ENCODE data around the gene CHCHD1. TPM values are rescaled to one million over a fixed set of nuclear protein-coding genes. Genes with fewer than 3 reads are reported as not detected.

The CHCHD1 gene
- total and polyA plus RNA-seq, 4 donors, result 13.2 to 58.9 (median 21.9) TPM

- peaks cover 0 to 16% of the 10 kb centered on the region in 2 donors for H3K36me3 ChIP-seq (ENCODE audit: control insufficient read depth in 1 of 2, insufficient read depth in 2 of 2, low read length in 1 of 2)
- H3K27ac ChIP-seq (ENCODE audit: low read depth in 1 of 2, low read length in 2 of 2), result no peak overlapping the region
- 59 to 70% methylated on average over 9 of the region's 9 CpGs for WGBS, 2 donors
- intact Hi-C loops (cut with DNase I), result no loop called here
- no peak overlapping the region for H3K4me3 ChIP-seq (ENCODE audit: low read length in 2 of 2)
- DNase-seq, result peak; percentile 29 to 48
- no peaks in the 10 kb centered on the region for H3K4me1 ChIP-seq (ENCODE audit: control insufficient read depth in 1 of 2, insufficient read depth in 2 of 2, low read length in 2 of 2)
- no peaks in the 10 kb centered on the region for H3K9me3 ChIP-seq (ENCODE audit: control insufficient read depth, low read length)
- ATAC-seq (ENCODE audit: low FRiP score), result no peak
- H3K27me3 ChIP-seq (ENCODE audit: control insufficient read depth in 1 of 2, insufficient read depth in 2 of 2, low read length in 1 of 2), result no peaks in the 10 kb centered on the region
These were observed 18.2 kb downstream of the CHCHD1 start for GRCh38 chr10:73799899-73800559.

GRCh38 chr10:73800560-73801252 is 18.9 kb downstream of the CHCHD1 start:
- 70 to 72% methylated on average over 20 of the region's 20 CpGs for WGBS, 2 donors
- intact Hi-C loops (cut with DNase I), result no loop called here
- Histone ChIP-seq H3K4me3 (ENCODE audit: low read length in 2 of 2) (no peak overlapping the region), H3K4me1 (ENCODE audit: control insufficient read depth in 1 of 2, insufficient read depth in 2 of 2, low read length in 2 of 2) (no peaks in the 10 kb centered on the region), H3K27ac (ENCODE audit: low read depth in 1 of 2, low read length in 2 of 2) (no peak overlapping the region), H3K36me3 (ENCODE audit: control insufficient read depth in 1 of 2, insufficient read depth in 2 of 2, low read length in 1 of 2) (peaks cover 0 to 16% of the 10 kb centered on the region in 2 donors), H3K9me3 (ENCODE audit: control insufficient read depth, low read length) (no peaks in the 10 kb centered on the region), H3K27me3 (ENCODE audit: control insufficient read depth in 1 of 2, insufficient read depth in 2 of 2, low read length in 1 of 2) (no peaks in the 10 kb centered on the region)
- peak; percentile 47 to 69 for DNase-seq
- ATAC-seq (ENCODE audit: low FRiP score), result peak; percentile 6

- intact Hi-C loops (cut with DNase I), result no loop called here
- Histone ChIP-seq H3K36me3 (ENCODE audit: control insufficient read depth in 1 of 2, insufficient read depth in 2 of 2, low read length in 1 of 2) (peaks cover 0 to 16% of the 10 kb centered on the region in 2 donors), H3K4me3 (ENCODE audit: low read length in 2 of 2) (no peak overlapping the region), H3K9me3 (ENCODE audit: control insufficient read depth, low read length) (no peaks in the 10 kb centered on the region), H3K4me1 (ENCODE audit: control insufficient read depth in 1 of 2, insufficient read depth in 2 of 2, low read length in 2 of 2) (no peaks in the 10 kb centered on the region), H3K27ac (ENCODE audit: low read depth in 1 of 2, low read length in 2 of 2) (no peak overlapping the region), H3K27me3 (ENCODE audit: control insufficient read depth in 1 of 2, insufficient read depth in 2 of 2, low read length in 1 of 2) (no peaks in the 10 kb centered on the region)
- 89 to 92% methylated on average over 13 of the region's 13 CpGs for WGBS, 2 donors
- ATAC-seq (ENCODE audit: low FRiP score) (no peak), DNase-seq (peak; percentile 36 to 69)
These were observed 19.4 kb downstream of the CHCHD1 start for GRCh38 chr10:73801253-73801590.

GRCh38 chr10:73802276-73802991 is 20.6 kb downstream of the CHCHD1 start:
- Histone ChIP-seq H3K4me3 (ENCODE audit: low read length in 2 of 2) (no peak overlapping the region), H3K27ac (ENCODE audit: low read depth in 1 of 2, low read length in 2 of 2) (no peak overlapping the region), H3K27me3 (ENCODE audit: control insufficient read depth in 1 of 2, insufficient read depth in 2 of 2, low read length in 1 of 2) (no peaks in the 10 kb centered on the region), H3K9me3 (ENCODE audit: control insufficient read depth, low read length) (no peaks in the 10 kb centered on the region), H3K4me1 (ENCODE audit: control insufficient read depth in 1 of 2, insufficient read depth in 2 of 2, low read length in 2 of 2) (no peaks in the 10 kb centered on the region), H3K36me3 (ENCODE audit: control insufficient read depth in 1 of 2, insufficient read depth in 2 of 2, low read length in 1 of 2) (peaks cover 0 to 13% of the 10 kb centered on the region in 2 donors)
- ATAC-seq (ENCODE audit: low FRiP score) (no peak), DNase-seq (no peak)
- WGBS, 2 donors, result 68 to 73% methylated on average over 11 of the region's 11 CpGs
- intact Hi-C loops (cut with DNase I), result no loop called here

- Histone ChIP-seq H3K4me1 (ENCODE audit: control insufficient read depth in 1 of 2, insufficient read depth in 2 of 2, low read length in 2 of 2) (no peaks in the 10 kb centered on the region), H3K27ac (ENCODE audit: low read depth in 1 of 2, low read length in 2 of 2) (no peak overlapping the region), H3K4me3 (ENCODE audit: low read length in 2 of 2) (no peak overlapping the region), H3K36me3 (ENCODE audit: control insufficient read depth in 1 of 2, insufficient read depth in 2 of 2, low read length in 1 of 2) (peaks cover 0 to 13% of the 10 kb centered on the region in 2 donors), H3K9me3 (ENCODE audit: control insufficient read depth, low read length) (no peaks in the 10 kb centered on the region), H3K27me3 (ENCODE audit: control insufficient read depth in 1 of 2, insufficient read depth in 2 of 2, low read length in 1 of 2) (no peaks in the 10 kb centered on the region)
- intact Hi-C loops (cut with DNase I), result no loop called here
- peak in 1 of 2 donors; percentile 33 for DNase-seq
- no peak for ATAC-seq (ENCODE audit: low FRiP score)
These were observed 21.9 kb downstream of the CHCHD1 start for GRCh38 chr10:73803680-73804286.

DNA sequence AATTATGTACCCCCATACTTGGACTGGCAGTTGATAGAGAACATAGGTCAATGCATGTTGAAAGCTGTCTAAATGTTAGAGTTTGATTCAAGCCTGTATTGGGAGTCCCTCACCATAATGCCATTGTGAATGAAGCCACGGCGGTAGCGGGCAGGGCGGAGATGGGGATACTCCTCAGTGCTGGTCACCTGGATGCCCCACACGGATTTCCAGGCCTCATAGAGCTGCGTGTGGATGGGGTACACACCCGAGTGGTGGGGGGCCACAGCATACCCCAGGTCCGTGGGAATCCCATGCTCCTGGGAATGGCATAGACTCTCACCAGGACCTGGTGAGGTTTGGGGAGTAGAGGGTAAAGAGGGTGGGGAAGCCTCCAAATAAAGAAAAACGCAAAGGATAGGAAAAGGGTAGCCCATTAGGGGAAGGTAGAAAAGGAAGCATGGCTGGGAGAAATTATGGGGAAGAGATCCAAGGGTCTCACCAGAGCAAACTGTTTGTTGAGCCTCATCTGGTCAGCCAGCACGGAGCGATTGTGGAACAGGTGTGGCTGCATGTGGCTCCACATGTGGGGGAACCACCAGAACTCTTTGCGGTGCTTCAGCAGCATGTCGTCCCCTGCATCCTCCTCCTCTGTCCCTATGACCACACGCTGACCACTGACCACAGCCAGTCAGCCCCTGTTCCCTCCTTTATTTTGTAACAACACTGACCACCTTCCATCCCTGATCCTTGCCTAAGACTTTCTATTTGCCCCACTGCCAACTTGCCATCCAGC is 24.5 kb downstream of the CHCHD1 start:
- no peak overlapping the region for H3K4me3 ChIP-seq (ENCODE audit: low read length in 2 of 2)
- intact Hi-C loops (cut with DNase I), result no loop called here
- H3K9me3 ChIP-seq (ENCODE audit: control insufficient read depth, low read length), result no peaks in the 10 kb centered on the region
- peaks cover 0 to 6% of the 10 kb centered on the region in 2 donors for H3K36me3 ChIP-seq (ENCODE audit: control insufficient read depth in 1 of 2, insufficient read depth in 2 of 2, low read length in 1 of 2)
- H3K4me1 ChIP-seq (ENCODE audit: control insufficient read depth in 1 of 2, insufficient read depth in 2 of 2, low read length in 2 of 2), result no peaks in the 10 kb centered on the region
- WGBS, 2 donors, result 89 to 91% methylated on average over 14 of the region's 14 CpGs
- peak in 1 of 2 donors; percentile 61 for DNase-seq
- no peaks in the 10 kb centered on the region for H3K27me3 ChIP-seq (ENCODE audit: control insufficient read depth in 1 of 2, insufficient read depth in 2 of 2, low read length in 1 of 2)
- ATAC-seq (ENCODE audit: low FRiP score), result no peak
- H3K27ac ChIP-seq (ENCODE audit: low read depth in 1 of 2, low read length in 2 of 2), result no peak overlapping the region

GRCh38 chr10:73807471-73807870 is 25.6 kb downstream of the CHCHD1 start:
- Histone ChIP-seq H3K4me3 (ENCODE audit: low read length in 2 of 2) (no peak overlapping the region), H3K27me3 (ENCODE audit: control insufficient read depth in 1 of 2, insufficient read depth in 2 of 2, low read length in 1 of 2) (no peaks in the 10 kb centered on the region), H3K9me3 (ENCODE audit: control insufficient read depth, low read length) (no peaks in the 10 kb centered on the region), H3K4me1 (ENCODE audit: control insufficient read depth in 1 of 2, insufficient read depth in 2 of 2, low read length in 2 of 2) (no peaks in the 10 kb centered on the region), H3K36me3 (ENCODE audit: control insufficient read depth in 1 of 2, insufficient read depth in 2 of 2, low read length in 1 of 2) (peaks cover 0 to 6% of the 10 kb centered on the region in 2 donors), H3K27ac (ENCODE audit: low read depth in 1 of 2, low read length in 2 of 2) (no peak overlapping the region)
- DNase-seq, result peak in 1 of 2 donors; percentile 75
- WGBS, 2 donors, result 96 to 97% methylated on average over 14 of the region's 14 CpGs
- intact Hi-C loops (cut with DNase I), result no loop called here
- ATAC-seq (ENCODE audit: low FRiP score), result no peak
